Naive B cell (primary cell): ENCODE measurements around the gene PARP12. TPM values are rescaled to one million over a fixed set of nuclear protein-coding genes. Genes with fewer than 3 reads are reported as not detected.

Source experiments
- ATAC-seq, 2 donors: fragments of 150-1000 bp; cut with Tn5 transposase; 2 replicates each; pipeline ENCODE4 v1.10.0; 2021; ENCODE audit warnings: low read depth in 2 of 2, mild to moderate bottlenecking in 2 of 2, moderate library complexity in 2 of 2
- DNase-seq: peaks from one replicate; pipeline ENCODE4 v3.0.0; 2022
- H3K27ac Mint-ChIP-seq, 6 donors: one replicate each; pipeline ENCODE4 v1.8.0; 2020 to 2022; ENCODE audit warnings: mild to moderate bottlenecking in 6 of 6, mixed read lengths in 6 of 6, moderate library complexity in 5 of 6, inconsistent platforms in 2 of 6
- H3K27me3 Mint-ChIP-seq, 3 donors: one replicate each; pipeline ENCODE4 v1.8.0; 2021 to 2022; ENCODE audit warnings: mixed read lengths in 3 of 3, mild to moderate bottlenecking in 1 of 3
- H3K36me3 Mint-ChIP-seq, 2 donors: one replicate each; pipeline ENCODE4 v1.8.0; 2020 to 2022; ENCODE audit warnings: mixed read lengths in 2 of 2, inconsistent platforms in 1 of 2, mild to moderate bottlenecking in 1 of 2
- H3K4me1 Mint-ChIP-seq, 3 donors: one replicate each; pipeline ENCODE4 v1.8.0; 2020 to 2022; ENCODE audit warnings: mixed read lengths in 3 of 3, inconsistent platforms in 1 of 3, mild to moderate bottlenecking in 1 of 3, moderate library complexity in 1 of 3
- H3K4me3 Mint-ChIP-seq, 8 donors: one replicate each; pipeline ENCODE4 v1.8.0; 2020 to 2022; ENCODE audit warnings: mild to moderate bottlenecking in 8 of 8, mixed read lengths in 8 of 8, moderate library complexity in 8 of 8, inconsistent platforms in 2 of 8
- H3K9me3 Mint-ChIP-seq, 7 donors: one replicate each; pipeline ENCODE4 v1.8.0; 2020 to 2022; ENCODE audit warnings: mixed read lengths in 7 of 7, mild to moderate bottlenecking in 5 of 7, inconsistent platforms in 2 of 7, moderate library complexity in 1 of 7
- polyA plus RNA-seq, 6 donors: library from polyadenylated mRNA; unstranded; fragments of 300-500 nt; fragmentation: Illumina TruSeq; gene quantifications; one replicate each; pipeline ENCODE4 v1.2.3, GENCODE V29; 2021; ENCODE audit warnings: low read depth in 6 of 6

PARP12 gene
- polyA plus RNA-seq, 6 donors from 2014 or later: 40.5 to 61.1 (median 47.6) TPM

DNA sequence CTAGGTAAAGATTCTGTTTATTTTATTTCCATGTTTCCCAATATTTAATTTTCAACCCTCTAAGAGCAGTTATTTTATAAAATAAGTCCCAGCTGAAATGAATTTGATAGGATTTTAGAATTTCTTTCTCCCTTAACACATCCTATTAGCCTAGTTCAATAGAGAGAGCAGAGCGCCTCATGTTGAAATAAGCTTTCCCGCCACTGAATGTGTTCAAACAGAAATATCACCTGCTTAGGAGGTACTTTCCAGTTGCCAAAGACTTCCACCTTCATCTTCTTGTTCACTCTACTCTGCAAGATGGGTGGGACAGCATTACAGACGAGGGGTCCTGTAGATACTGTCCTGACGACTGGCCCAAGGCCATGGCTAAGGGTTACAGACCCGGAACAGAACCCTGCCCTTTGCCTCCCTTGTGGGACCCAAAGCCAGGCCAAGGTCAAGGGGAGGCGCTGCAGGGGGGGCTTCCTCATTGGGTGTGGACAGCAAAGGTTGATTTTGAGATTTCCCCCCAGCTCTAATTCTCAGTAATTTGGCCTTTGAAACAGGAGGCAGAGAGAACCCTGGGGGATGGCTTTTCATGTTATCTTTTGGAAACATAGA, 62.0 kb downstream of the PARP12 start:
- no peak for DNase-seq
- no peak overlapping the region for H3K4me3 Mint-ChIP-seq
- H3K4me1 Mint-ChIP-seq: peaks cover 0 to 4% (median 0%) of the 10 kb centered on the region in 3 donors
- ATAC-seq: no peak
- no peak overlapping the region for H3K27ac Mint-ChIP-seq
- peaks cover 0 to 6% (median 0%) of the 10 kb centered on the region in 3 donors for H3K27me3 Mint-ChIP-seq
- no peaks in the 10 kb centered on the region for H3K9me3 Mint-ChIP-seq
- H3K36me3 Mint-ChIP-seq: no peaks in the 10 kb centered on the region

DNA sequence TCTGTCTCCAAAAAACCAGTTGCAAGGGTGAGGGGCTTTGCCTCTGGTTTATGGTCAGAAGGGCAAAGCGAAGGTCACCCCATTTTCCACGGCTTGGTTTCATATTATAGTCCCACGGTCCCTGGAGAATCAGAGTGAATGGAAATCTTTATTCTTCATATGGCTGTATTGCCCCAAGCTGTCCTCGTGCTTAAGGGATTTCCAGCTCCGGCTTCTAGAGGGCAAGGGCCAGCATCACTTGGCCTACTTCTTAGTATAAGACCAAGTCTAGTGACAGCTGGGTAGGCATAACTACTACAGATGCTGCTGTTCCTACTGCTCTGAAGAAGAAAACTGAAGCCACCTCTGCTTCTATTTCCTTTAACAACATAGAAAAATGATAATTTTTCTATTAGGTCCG, 63.2 kb downstream of the PARP12 start:
- H3K27ac Mint-ChIP-seq: no peak overlapping the region
- DNase-seq (no peak), ATAC-seq (no peak)
- peaks cover 0 to 6% (median 0%) of the 10 kb centered on the region in 3 donors for H3K27me3 Mint-ChIP-seq
- H3K9me3 Mint-ChIP-seq: no peaks in the 10 kb centered on the region
- H3K36me3 Mint-ChIP-seq: no peaks in the 10 kb centered on the region
- H3K4me3 Mint-ChIP-seq: peak overlapping the region in 1 of 8 donors; percentile 41
- H3K4me1 Mint-ChIP-seq: peaks cover 0 to 4% (median 0%) of the 10 kb centered on the region in 3 donors

DNA sequence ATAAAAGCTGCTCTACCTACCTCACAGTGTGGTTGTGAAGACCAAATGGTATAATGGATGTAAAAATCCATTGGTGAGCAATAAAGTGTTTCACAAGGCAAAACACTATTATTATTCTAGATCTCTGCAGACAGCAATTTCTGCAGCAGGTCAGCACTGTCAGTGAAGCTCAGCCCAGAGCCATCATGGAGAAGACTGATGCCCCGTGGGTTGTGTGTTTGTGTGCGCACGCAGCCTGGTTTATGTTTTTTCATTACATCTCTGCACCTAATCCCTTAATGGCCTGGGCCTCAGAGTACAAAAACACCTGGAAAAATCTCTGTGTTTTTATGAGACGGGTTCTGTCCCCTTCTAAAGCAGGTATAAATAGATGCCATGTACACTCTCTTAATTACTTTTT, 64.2 kb downstream of the PARP12 start:
- no peaks in the 10 kb centered on the region for H3K9me3 Mint-ChIP-seq
- peaks cover 0 to 4% (median 0%) of the 10 kb centered on the region in 3 donors for H3K4me1 Mint-ChIP-seq
- no peaks in the 10 kb centered on the region for H3K36me3 Mint-ChIP-seq
- no peak overlapping the region for H3K4me3 Mint-ChIP-seq
- DNase-seq: no peak
- H3K27me3 Mint-ChIP-seq: peaks cover 0 to 6% (median 0%) of the 10 kb centered on the region in 3 donors
- ATAC-seq: no peak
- no peak overlapping the region for H3K27ac Mint-ChIP-seq

DNA sequence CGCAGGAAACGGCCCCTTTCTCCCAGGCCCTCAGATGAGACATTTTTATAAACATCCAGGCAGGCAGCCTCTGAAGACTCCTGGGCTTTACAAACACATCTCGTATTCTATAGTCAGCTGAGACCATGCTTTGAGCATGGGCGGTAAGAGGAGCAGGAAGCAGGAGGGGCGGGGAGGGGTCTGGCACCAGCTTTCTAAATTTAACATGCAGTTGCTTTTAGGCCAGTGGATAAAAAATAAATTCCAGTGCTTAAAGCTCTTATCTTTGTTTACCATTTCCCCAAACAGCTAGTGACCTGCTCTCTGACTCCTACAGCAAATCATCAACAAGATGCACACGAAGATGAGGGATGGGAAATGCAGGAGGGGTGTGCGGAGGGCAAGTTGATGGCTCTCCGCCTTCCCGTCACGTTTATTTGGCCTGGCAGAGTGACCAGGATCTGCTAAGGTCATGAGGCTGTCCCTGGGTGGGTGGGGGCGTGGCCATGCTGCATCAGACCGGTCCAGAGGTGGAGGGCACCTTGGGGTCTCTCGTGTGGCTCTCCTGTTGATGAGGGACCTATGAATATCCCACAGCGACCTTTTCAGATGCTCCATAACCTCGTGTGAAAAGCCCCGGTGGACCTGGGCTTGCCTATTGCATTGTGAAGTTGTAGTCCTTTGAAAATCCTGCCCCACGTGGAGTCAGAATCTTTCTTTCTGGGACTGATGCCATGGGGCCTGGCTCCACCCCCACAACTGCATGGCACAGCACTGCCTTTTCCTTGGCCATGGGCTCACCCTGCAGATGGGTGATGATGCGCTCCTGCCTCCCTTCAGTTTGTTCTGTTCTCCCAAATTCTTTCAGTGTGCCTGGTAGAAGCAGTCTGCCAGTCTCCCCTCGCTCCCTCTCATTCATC, 67.5 kb downstream of the PARP12 start:
- no peak overlapping the region for H3K27ac Mint-ChIP-seq
- ATAC-seq (no peak), DNase-seq (no peak)
- peaks cover 3 to 4% (median 3%) of the 10 kb centered on the region in 3 donors for H3K4me1 Mint-ChIP-seq
- no peaks in the 10 kb centered on the region for H3K9me3 Mint-ChIP-seq
- H3K27me3 Mint-ChIP-seq: peaks cover 0 to 6% (median 0%) of the 10 kb centered on the region in 3 donors
- H3K4me3 Mint-ChIP-seq: no peak overlapping the region
- H3K36me3 Mint-ChIP-seq: no peaks in the 10 kb centered on the region

DNA sequence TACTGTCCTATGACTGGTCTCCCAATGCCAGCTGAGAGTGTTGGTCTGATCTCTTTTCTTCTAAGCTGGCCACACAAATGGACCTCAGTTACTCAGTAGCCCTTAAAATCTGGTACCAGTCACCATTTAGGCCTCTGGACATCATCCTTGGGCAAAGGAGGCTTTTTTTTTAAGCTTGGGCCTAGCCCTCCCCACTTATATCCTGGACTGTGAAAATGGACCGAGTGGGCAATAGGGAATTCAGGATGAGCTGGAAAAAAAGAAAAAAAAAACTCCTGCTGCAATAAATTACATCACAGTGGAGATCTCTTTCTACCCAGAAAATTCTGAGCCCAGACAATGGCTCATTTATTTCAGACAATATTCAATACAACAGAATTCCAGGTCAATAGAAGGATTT, 68.4 kb downstream of the PARP12 start:
- Mint-ChIP-seq H3K27me3 (peaks cover 0 to 6% (median 5%) of the 10 kb centered on the region in 3 donors), H3K27ac (no peak overlapping the region), H3K9me3 (no peaks in the 10 kb centered on the region), H3K4me1 (peaks cover 7 to 13% (median 12%) of the 10 kb centered on the region in 3 donors), H3K36me3 (no peaks in the 10 kb centered on the region), H3K4me3 (no peak overlapping the region)
- no peak for DNase-seq
- ATAC-seq: no peak

DNA sequence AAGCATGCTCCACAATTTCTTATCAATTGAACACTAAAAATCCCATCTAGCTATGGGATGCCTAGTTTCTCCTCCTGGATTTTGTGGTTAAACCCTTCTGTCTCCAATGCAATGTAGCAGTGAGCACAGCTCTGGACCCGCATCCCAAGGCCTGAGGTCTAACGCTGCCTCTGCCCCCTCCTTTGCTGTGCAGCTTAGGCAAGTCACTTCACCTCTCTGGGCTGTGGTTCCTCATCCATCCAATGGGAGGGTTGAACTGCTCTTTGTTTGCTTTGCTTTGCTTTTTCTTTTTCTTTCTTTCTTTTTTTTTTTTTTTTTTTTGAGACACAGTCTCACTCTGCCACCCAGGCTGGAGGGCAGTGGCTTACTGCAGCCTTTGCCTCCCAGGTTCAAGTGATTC, 69.2 kb downstream of the PARP12 start:
- Mint-ChIP-seq H3K9me3 (no peaks in the 10 kb centered on the region), H3K4me1 (peaks cover 7 to 14% (median 13%) of the 10 kb centered on the region in 3 donors), H3K27me3 (peaks cover 0 to 6% (median 5%) of the 10 kb centered on the region in 3 donors), H3K36me3 (no peaks in the 10 kb centered on the region), H3K4me3 (no peak overlapping the region), H3K27ac (no peak overlapping the region)
- DNase-seq (no peak), ATAC-seq (no peak)

DNA sequence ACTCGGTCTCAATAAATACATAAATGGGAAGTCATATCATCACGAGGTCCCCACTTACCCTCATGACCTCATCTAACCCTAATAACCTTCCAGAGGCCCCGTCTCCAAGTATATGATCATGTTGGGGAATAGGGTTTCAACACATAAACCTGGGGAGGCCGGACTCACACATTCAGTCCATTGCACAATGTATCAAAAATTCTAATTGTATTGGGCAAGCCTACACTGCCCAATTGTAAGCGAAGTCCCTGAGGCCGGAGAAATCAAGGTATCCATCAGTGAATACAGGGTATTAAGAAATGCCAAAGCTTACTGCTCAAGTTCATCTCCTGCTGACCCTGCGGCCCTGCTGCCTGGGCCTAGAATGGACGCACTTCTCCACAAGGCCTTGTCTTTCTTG, 69.6 kb downstream of the PARP12 start:
- peaks cover 7 to 14% (median 13%) of the 10 kb centered on the region in 3 donors for H3K4me1 Mint-ChIP-seq
- no peak overlapping the region for H3K27ac Mint-ChIP-seq
- H3K9me3 Mint-ChIP-seq: no peaks in the 10 kb centered on the region
- no peak overlapping the region for H3K4me3 Mint-ChIP-seq
- peaks cover 0 to 6% (median 5%) of the 10 kb centered on the region in 3 donors for H3K27me3 Mint-ChIP-seq
- no peak for ATAC-seq
- no peak for DNase-seq
- H3K36me3 Mint-ChIP-seq: no peaks in the 10 kb centered on the region

DNA sequence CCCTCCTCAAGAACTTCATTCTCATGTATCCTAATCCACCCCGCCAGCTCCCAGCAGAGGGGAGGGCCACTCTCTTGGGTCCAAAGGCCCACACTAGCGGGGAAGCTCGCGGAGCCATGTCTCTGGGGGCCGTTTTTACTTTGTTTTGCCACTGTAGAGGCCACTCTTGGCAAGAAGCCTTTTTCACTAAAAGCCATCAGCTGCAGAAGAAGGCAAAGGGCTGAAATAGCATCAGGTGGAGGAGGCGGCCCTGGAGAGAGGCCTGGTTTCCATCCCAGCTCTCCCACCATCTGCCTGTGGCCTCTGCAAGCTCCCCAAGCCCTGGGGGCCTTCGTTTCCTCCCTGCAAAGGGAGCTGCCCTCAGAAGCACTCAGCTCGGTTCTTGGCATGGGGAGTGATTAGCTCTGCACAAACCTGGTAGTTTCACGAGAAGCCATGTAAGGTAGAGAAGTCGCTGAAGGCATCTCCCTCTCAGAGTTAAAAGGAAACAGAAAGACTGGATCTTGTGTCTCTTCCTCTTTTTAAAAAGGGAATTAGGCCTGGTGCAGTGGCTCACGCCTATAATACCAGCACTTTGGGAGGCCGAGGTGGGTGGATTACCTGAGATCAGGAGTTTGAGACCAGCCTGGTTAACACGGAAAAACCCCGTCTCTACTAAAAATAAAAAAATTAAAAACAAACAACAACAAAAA, 70.3 kb downstream of the PARP12 start:
- peaks cover 7 to 14% (median 13%) of the 10 kb centered on the region in 3 donors for H3K4me1 Mint-ChIP-seq
- DNase-seq (no peak), ATAC-seq (no peak)
- no peaks in the 10 kb centered on the region for H3K9me3 Mint-ChIP-seq
- no peak overlapping the region for H3K4me3 Mint-ChIP-seq
- no peak overlapping the region for H3K27ac Mint-ChIP-seq
- H3K36me3 Mint-ChIP-seq: no peaks in the 10 kb centered on the region
- peaks cover 0 to 6% (median 5%) of the 10 kb centered on the region in 3 donors for H3K27me3 Mint-ChIP-seq

DNA sequence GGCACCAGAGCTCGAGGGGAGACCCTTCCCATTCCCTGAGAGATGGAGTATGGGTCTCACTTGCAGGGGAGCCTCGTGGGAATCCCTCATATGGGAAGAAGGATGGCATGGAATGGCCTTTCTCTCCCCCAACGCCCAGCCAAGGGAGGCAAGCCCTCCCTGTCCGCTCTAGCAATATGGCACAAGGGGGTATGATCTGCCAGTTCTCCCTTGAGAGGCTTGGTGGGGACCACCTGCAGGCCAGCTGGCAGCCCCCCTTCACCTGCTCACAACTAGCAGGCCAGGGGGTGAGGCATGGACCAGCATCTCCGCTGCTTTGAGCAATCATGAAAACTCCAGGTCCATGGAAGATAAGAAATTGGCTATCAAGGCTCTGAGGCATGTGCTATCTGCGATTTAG, 70.8 kb downstream of the PARP12 start:
- Mint-ChIP-seq H3K36me3 (no peaks in the 10 kb centered on the region), H3K4me3 (no peak overlapping the region), H3K27ac (no peak overlapping the region), H3K27me3 (peaks cover 0 to 6% (median 5%) of the 10 kb centered on the region in 3 donors), H3K9me3 (no peaks in the 10 kb centered on the region), H3K4me1 (peaks cover 7 to 14% (median 13%) of the 10 kb centered on the region in 3 donors)
- no peak for ATAC-seq
- DNase-seq: no peak

DNA sequence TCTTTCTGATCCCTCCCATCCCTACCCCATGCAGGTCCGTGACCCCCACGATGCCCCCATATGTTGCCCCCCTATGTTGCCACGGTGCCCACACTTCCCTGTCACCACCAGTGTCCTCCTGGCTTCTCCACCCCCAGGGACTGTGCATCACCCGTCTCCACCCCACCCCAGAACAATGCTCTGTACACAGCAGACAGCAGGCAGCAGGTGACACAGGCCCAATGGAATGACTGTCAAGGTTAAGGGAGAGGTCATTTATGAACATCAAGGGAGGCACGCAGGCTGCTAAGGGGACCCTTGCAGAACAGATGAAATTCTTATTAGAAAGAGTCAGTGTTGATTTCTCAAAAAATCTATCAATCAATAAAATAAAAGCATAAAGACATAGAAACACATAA, 71.5 kb downstream of the PARP12 start:
- no peaks in the 10 kb centered on the region for H3K9me3 Mint-ChIP-seq
- no peak for ATAC-seq
- H3K4me1 Mint-ChIP-seq: peaks cover 7 to 14% (median 13%) of the 10 kb centered on the region in 3 donors
- H3K27ac Mint-ChIP-seq: peak overlapping the region in 2 of 6 donors; percentile 14 to 58
- peaks cover 0 to 5% (median 0%) of the 10 kb centered on the region in 3 donors for H3K27me3 Mint-ChIP-seq
- H3K36me3 Mint-ChIP-seq: no peaks in the 10 kb centered on the region
- no peak overlapping the region for H3K4me3 Mint-ChIP-seq
- DNase-seq: no peak

DNA sequence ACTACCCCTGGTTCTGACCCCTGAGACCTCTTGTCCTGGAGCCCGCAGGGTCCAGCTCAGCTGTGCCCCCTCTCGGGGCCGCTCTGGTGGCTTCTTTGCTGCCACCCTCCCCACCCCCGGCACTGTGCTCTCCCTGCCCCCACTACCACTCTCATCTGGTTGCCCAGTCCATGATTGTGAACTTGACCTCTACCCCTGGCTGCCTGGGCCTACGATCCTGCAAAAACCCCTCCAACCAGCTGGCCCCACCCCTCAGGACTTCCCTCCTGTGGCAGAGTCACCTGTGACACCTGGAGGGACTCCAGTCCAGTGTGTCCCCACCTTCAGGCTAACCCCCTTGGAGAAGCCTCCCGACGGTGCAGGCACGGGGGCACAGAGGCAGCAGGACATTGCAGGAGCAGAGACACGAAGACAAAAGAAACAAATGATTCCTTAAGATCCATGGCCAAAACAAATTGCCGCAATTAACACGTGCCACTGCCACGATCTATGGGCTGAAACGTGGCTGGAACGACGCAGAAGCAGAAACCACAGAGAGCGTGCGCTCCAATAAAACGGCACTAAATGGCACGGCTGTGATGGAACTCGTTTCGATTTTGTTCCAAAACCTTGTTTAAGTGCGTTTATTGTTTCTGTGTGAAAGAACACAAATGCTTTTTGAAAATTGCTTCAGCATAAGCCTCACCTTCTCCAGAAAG, 72.0 kb downstream of the PARP12 start:
- no peaks in the 10 kb centered on the region for H3K9me3 Mint-ChIP-seq
- no peak overlapping the region for H3K4me3 Mint-ChIP-seq
- no peak for DNase-seq
- H3K36me3 Mint-ChIP-seq: no peaks in the 10 kb centered on the region
- H3K4me1 Mint-ChIP-seq: peaks cover 7 to 14% (median 13%) of the 10 kb centered on the region in 3 donors
- no peak for ATAC-seq
- H3K27ac Mint-ChIP-seq: peak overlapping the region in 1 of 6 donors; percentile 57
- H3K27me3 Mint-ChIP-seq: peaks cover 0 to 5% (median 0%) of the 10 kb centered on the region in 3 donors

DNA sequence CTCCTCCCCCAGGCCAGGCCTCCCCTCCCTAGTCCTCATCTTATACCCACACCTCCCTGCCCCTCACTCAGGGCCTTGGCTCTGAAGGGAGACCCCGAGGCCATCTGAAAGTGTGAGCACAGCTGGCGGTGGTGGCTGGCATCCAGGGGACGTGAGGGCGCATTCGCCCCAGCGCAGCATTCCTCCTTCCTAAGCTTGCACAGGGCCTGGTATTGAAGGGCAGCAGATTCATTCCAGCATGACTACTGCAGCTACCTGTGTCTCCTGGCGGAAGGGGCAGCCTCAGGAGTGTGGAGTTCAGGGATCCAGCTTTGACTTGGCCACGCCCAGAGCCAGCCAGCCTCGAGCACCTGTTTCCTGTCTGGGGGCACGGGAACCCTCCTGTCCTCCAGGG, 72.6 kb downstream of the PARP12 start:
- H3K4me1 Mint-ChIP-seq: peaks cover 7 to 14% (median 13%) of the 10 kb centered on the region in 3 donors
- no peaks in the 10 kb centered on the region for H3K36me3 Mint-ChIP-seq
- peak overlapping the region in 2 of 6 donors; percentile 18 to 63 for H3K27ac Mint-ChIP-seq
- H3K4me3 Mint-ChIP-seq: peak overlapping the region in 1 of 8 donors; percentile 28
- ATAC-seq (no peak), DNase-seq (no peak)
- peaks cover 0 to 5% (median 0%) of the 10 kb centered on the region in 3 donors for H3K27me3 Mint-ChIP-seq
- H3K9me3 Mint-ChIP-seq: no peaks in the 10 kb centered on the region
